ENCODE data around the gene CHRD.
A peak's percentile ranks its signal among the peaks of the same experiment; 100 is the strongest.

The CHRD gene

DNA sequence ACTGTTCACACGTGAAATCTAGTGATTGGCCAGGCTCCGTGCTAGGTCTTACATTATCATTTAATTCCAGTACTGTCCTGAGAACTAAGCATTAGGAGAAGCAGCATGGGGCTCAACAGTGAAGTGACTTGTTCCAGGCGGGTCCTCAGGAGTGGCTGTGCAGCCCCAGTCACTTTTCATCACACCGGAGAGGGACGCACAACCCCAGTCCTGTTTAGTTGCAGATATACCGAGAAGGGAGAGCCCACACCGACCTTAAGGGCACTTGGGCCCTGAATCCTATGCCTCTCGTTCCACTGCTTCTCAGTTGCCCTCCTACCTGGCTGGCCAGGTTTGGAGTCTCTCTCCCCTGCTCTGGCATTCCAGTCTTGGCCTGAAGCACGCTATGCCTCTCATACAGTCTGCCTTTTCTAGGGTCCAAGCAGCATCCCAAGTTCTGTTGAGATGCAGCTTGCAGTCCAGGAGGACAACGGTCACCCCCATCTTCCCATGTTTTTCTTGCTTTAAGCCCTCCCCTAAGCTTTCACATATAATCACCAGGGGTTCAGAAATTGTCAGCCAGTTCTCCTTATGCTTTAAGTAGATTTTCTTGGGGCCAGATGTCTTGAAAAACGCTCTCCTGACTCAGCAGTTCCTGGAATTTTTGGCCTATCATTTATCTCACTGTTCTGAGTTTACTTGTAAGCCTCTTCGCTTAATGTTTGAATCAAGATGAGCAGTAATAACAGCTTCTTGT lies 32.4 kb upstream of the CHRD start:
- no peak for DNase-seq

DNA sequence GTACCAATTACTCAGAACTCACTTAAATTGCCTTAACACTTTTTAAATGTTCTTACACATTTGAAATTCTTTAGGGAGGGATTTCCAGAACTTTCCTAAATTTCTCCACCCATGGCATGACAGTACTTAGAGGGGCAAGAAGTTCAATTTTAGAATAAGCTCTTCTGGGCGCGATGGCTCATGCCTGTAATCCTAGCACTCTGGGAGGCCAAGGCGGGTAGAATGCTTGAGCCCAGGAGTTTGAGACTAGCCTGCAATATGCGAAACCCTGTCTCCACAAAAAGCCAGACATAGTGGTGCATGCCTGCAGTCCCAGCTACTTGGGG lies 31.8 kb upstream of the CHRD start:
- DNase-seq: no peak

DNA sequence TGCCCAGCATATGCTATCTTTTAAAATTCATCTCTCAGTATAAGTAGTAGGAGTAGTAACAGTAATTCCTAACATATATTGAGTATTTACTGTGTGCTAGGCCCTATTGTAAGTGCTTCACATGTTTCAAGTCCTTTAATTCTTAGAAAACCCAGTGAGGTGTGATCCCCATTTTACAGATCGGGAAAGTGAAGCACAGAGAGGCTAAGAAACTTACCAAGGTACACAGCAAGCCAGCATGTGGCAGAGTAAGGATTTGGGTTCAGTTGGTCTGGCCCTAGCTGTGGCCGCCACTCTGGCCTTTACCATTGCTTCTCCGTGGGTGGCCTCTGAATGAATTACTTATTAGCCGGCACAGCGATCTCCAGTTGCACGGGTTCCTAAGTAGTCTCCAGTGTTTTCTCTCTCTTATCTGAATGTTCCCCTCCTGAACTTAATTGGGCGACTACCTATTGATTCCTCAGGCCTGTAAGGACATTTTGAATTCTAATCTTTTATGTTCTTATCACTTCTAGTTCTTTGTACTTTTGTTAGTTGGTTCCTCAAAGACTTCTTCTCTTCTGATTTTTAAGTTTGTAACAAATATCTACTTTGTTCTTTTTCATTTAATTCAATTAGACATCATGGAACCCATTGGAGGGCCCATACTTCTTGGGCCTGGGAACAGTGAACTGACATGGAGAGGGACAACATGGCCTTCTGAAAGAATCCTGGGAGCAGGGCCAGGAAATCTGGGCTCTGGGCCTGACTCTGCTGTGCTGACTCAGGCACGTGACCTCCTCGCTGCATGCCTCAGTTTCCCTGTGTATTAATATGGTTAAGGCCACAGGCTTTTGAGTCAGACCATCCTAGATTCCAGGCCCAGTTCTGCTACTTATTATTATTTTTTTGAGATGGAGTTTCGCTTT lies 30.0 kb upstream of the CHRD start:
- DNase-seq: no peak

DNA sequence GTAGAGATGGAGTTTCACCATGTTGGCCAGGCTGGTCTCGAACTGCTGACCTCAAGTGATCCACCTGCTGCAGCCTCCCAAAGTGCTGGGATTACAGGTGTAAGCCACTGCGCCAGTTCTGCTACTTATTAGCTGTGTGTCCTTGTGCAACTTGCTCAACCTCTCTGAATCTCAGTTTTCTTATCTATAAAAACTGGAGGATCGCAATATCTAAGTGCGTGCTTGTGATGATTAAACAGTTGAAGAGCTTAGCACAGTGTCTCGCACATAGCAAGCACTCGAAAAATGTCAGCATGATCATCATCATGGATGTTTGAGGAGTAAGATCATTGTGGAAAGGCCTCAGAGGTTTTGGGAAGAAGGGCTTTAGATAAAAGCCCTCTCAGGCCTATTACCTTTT lies 29.2 kb upstream of the CHRD start:
- no peak for DNase-seq

DNA sequence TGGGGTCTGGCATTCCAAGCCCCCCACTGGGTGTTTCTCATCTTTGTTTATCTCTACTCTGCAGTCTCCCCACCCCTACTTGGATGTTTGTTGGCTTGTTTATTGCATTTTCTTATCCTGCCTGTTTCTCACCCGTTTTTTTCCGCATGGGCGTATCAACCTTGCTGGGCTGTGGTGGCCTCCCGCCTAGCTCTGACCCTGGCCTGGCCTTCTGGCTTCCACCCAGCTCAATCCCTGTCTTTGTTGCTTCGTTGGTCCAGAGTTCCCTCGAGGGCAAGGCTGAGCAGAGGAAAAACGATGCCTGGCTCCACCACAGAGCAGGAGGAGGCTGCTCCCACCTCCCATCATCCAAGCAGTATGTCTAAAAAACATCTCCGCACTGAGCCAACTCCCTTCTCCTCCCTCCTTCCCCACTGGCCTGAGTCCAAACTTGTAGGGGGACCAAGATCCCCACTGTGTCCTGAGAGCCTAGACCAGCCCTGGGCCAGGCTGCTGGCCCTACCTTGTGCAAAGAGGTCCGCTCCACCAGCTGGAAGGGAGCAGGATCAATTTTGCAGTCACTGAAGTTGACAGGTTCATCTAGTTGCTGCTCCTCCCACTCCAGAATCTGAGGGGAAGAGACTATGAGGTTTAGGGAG lies 28.2 kb upstream of the CHRD start:
- DNase-seq: no peak

DNA sequence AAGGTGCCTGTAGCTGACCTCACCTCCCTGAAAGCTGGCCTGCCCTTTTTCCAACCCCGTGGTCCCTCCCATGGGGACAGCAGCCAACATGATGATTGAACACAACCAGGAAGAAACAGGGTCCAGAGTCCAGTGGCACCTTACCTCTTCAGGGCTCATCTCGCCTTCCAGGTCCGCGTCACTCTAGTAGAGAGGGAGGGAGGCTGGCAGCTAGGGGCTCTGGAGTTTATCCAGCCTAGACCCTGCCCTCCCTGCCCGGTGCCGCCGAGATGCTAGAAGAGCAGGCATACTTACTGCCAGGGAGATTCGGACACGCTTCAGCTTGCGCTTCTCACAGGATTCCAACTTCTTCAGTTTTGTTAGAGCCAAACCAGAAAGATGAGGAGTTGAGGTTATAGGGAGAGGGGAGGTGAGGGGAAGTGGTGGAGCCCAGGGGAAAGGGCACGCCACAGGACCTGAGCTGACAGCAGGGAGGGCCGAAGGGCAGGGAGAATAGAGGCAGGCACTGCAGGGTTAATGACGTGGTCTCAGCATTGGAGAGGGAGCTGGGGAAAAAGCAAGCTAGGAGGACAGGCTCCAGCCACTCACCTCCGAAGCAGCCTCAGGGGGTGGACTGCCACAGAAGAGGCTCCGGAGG lies 27.6 kb upstream of the CHRD start:
- DNase-seq: no peak

DNA sequence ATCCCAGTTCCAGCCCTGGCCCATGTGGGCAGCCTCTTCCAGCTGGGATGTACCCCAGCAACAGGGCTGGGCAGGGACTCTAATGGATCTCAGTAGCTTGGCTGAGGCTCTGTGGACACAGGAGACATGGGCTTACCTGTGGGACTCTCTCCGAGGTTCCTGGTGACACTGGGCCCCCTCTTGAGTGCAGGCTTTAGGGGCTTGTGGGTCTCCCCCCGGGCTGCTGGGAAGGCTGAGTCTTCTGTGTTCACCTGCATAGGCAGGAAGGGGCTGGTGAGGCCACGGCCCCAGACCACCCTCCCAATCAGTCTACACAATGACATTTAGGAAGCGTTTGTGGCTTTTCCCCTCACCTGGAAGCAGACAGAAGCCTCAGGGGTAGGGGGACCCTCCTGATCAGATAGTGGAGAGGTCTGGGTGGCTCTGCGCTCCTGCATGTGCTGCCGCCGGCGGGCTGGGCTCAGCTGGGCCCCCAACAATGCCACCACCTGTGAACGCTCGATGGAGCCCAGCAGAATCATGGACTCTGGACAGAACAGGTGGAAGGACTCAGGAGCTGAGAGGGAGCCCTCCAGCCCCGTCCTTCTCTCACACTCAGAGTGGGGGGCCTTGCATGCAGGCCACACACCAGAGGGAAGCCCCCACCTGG lies 26.8 kb upstream of the CHRD start:
- no peak for DNase-seq

DNA sequence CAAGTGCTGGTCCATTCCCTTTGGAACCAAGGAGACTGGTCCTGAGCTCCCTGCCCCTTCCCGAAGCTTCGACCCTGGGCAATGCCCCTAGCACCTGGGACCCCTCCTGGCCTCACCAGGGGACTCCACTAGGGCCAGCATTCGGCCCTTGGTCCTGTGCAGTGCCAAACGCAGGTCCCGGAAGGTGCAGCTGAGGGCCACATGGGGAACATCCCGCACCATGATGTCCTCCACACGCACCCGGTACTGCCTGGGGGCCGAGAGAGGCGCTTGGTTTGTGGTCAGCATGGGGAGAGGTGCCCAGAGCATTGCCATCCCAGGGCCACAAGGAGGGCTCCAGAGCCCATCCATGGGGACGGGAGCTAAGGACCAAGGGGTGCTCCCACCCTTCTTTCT lies 26.3 kb upstream of the CHRD start:
- DNase-seq: no peak

DNA sequence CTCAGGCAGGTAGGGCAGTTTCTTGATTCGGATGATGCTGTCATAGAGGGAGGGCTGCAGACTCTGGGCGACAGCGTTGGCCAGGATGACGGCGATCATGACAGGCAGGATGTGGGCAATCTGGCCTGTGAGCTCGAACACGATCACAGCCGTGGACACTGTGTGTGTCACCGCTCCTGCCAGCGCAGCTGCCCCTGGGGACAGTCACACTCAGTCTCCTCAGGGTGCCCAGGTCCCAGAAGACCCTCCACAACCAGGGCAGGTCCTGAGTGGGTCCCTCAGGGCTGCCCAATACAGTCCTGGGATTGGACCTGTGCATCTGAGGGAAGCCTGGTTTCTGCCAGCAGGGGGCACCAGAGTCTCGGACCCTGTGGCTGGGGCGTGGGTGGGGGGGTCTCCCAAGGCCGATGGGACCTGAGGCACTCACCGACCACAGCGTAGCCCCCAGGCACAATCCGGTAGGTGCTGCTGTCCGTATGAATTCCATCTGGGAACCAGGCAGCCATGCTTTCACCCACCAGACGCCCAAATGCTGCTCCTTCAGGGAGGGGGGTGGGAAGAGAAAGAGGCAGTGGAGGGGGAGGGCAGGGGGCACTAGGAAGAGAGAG lies 25.6 kb upstream of the CHRD start:
- peak; percentile 58 to 71 for DNase-seq

DNA sequence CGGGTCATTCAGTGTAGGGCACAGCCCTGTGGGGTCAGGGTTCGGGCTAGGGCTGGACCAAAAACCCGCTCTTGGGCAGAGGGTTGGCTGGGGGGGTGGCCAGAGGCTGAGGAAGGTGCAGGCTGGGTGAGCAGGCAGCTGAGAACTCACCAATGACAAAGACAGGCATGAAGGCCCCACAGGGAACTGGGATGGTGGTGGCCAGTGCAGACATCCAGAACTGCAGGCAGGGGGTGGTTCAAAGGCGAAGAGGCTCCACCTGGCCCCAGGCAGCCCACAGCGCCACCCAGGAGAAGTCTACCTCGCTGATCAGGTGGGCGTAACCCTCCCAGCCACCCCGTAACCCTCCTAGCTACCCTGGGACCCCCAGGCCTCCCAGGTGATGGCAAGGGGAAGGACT lies 25.1 kb upstream of the CHRD start:
- no peak for DNase-seq

DNA sequence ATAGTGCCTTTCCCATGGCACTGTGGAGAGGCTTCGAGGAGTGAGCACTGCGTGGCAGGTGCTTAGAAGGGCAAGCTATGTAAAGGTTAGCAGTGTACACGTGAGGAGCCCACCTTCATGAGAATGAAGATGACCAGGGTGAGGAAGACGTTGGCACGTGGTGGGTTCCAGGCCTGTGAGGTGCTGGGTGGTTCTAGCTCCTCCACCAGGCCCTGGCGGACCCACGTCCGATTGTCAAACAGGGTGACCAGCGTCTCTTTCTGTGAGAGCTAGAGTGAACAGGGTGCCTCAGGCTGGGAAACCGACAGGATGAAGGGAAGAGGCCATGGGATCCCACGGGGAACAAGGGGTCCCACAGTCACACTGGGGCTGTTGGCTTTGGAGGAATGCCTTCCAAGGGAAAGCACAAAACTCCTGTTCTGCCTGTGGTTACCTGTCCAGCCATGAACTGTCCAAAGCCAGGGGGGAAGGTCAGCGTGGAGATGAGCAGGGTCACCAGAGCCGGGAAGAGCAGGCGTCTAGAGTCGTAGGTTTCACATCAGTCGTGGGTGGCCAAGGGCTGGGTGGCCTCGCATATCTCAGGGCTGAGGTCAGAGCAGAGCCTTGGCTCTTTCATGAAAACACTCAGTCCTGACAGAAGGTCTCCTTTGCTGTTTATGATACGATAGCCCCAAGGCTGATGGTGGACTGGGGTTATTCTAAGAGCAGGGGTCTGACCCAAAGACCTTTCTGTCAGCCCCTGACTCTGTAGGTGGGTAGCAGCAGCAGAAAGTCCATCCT lies 24.4 kb upstream of the CHRD start:
- no peak for DNase-seq

DNA sequence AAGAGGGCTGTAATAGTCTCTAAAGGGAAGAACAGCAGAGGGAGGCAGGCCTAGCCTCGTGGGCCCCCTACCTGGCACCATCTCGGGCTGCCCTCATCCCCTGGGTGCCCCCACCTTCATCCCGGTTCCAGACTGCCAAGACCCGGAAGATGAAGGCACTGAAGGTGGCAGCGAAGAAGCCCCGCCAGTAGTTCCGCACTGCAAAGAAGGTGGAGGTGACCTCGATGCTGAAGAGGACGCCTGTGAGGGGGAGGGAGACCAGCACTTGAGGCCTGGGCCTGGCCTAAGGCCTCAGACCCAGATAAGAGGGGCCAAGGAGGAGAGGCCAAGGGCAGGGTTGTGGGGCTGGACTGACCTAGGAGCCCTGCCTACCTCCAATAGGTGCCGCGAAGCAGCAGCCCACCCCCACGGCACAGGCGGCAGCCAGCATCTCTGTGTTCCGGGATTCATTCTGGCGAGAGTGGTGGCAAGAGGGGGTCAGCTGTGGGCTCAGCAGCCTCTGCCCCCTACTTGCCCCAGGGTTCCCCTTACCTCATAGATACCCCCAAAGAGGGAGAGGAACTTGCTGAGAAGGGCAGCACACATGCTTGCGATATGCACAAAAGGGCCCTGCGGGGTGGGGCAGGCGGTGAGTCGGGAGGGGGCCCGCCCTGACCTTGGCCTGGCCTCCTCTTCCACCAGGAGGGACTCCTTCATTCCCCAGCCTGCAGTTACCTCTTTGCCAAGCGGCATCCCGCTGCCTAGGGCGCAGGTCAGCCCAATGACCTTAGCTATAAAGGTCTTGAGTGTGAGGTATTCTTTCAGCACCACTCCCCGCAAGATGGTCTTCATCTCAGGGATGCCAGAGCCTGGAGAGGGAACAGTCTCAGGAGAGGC lies 22.4 kb upstream of the CHRD start:
- DNase-seq: no peak

DNA sequence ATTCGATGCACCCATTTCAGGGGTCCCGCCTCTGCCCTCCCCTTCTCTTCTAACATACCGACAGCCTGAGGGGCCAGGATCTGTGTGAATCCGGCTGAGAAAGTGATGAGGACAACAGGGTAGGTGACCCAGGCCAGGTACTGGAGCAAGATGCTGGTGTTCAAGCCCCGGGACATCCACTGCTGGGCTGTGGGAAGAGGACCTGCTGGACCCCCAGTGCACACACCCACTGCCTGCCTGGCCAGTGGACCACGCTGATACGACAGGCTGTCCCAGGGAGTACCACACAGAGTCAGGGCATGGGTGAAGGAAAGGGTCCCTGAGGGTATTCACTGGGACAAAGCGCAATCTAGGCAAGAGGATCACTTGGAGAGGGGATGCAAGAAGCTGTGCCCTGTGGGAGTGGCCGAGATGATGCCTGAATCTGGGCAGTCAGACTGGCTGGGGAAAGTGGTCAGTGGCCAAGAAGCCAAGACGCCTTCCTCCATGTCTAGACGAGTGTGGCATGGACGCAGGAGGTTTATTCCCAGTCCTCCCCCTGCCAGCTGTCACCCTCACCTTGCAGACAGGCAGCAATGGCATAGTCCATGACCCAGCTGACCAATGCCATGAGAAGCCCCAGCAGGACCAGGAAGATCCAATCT lies 21.6 kb upstream of the CHRD start:
- no peak for DNase-seq

DNA sequence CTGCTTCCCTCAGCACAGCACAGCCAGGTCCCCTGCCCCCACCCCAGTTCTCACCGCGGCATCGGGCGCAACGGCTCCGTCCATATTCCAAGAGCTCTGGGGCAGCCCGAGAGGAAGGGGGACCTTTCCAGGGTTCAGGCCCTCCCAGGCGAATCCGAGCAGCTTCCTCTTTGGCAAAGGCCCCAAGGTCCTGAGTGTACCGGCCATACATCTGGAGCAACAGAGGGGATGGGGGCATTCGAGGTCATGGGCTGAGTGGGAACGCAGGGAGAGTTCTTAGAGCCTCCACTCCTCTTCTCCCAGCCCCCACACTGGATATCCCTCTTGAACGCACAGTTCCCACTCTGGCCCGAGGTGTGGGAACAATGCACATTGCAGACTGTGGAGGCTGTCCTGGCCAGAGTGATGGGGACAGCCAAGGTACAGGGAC lies 20.9 kb upstream of the CHRD start:
- no peak for DNase-seq

DNA sequence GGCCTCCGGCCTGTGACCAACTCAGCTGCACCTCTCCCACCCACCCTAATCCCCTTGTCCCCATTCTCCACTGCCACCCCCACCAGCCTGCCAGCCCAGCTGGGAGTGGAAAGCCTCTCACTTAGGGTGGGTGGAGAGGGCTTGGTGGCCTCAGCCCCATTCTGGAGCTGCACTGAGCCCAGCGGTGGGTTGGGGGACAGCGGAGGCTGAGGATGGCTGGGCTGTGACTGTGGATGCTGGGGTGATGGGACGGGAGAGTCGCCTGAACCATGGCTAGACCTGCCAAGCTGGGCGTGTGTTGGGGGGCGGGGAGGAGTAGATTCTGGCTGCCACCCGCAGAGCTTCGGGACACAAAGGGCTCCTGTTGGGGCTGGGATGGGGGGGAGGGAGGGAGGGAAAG lies 20.2 kb upstream of the CHRD start:
- no peak for DNase-seq

DNA sequence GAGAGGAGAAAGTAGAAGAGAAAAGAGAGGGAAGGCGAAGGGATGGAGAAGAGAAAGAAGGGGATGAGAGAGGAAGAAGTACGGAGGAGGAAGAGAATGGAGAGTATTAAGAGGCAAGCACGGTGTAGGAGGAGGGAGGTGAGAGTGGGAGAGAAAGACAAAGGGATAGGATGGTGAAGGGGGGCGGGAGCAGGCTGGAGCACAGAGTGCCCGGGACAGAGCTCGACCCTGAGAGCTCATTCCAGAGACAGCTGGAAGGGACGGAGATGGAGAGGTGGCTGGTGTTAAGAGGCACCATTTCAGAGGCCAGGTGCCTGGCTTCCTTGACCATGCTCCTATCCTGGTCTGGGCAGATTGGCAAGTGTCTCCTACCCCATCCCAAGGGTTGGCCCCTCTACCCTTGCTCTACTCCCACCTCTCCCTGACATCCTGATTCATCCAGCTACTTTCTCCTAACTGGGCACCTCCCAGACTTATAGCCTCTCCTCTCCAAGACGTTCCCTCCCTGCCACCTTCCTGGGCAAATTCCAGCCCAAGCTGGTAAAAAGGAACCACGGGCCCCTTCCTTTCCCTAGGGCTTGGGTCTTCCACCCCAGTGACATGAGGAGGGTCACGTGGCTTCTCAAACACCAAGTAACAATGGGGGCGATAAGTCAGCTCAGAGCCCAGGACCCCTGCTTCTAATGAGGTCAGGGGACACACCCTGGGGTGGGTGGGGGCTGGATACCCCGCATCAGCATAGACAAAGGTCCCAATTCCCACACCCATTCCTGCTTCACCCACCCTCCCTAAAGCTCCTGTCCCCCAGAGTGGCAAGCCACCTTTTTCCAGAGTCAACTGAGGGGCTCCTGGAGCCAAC lies 19.6 kb upstream of the CHRD start:
- no peak for DNase-seq

DNA sequence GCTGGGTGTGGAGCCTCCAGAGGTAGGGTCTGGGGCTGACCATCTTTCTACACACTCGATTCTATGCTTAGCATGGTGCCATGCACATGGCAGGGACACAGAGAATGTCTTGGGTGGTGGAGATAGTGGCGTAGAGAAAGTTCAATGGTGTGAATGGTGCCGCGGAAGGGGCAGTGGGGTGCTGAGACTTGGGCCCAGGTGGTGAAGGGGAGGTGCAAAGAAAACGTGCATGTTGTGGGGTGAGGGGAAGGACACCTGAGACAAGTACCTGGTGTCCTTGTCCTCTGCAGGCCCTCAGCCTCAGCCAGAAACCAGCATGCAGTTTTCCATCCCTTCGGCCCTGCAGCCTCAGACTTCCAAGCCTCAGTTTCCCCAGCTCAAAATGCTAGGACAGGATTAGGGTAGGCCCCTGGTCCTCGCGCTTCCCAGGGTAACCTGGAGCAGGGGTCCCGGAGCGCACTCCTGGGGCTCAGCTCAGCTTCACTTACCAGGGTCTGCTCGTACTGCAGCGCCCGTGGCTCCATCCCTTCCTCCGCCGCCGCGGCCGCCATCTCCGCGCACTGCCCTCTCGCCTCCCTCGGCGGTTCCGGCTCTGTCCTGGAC lies 18.8 kb upstream of the CHRD start:
- DNase-seq: no peak

DNA sequence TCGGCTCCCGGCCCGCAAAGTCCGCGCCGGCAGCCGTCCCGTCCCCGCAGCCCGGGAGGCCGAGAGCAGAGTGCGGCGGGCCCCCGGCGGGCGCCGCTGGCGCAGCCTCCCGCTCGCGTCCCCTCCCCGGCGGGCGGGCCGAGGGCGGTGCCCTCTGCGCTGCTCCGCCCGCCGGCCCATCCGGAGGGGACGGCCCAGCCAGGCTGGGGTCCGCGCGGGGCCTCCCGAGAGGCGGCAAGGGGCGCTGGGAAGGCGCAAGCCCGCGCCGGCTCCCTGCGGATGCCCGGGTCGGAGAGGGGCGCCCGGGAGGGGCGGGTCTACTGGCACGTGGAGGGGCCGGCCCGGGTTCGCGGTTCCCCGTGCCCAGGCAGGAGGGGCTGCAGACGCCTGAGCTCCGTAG lies 18.3 kb upstream of the CHRD start, which contains the start of the genes CLCN2 and POLR2H:
TSS of gene CLCN2 (minus strand) at position 74 of the 400 bp plus-strand sequence. CDS start 126 bp downstream, outside the sequence.
TSS of gene POLR2H (plus strand) at position 179 of the 400 bp plus-strand sequence. CDS start 1,783 bp downstream, outside the sequence.
- peak in 1 of 2 donors; percentile 33 for DNase-seq

Data from CD4-positive, alpha-beta T cell treated with Interleukin-4 for 1 hour (primary cell).